Measurements from ENCODE around the gene NF2.

The NF2 gene

GRCh38 chr22:29603358-29604075, at the start of gene NF2:
TSS of gene NF2 (plus strand) at chr22:29603633. CDS start at chr22:29603999, 366 bp downstream.
- TF ChIP-seq GATA2 (IDR thresholded peaks at IDR 0.05; ENCODE audit: low read depth, low read length) (no peak), GATA3 (IDR thresholded peaks at IDR 0.05; ENCODE audit: low read depth, low read length) (no peak)

GRCh38 chr22:29555065-29555644, 48.3 kb upstream of the NF2 start:
- TF ChIP-seq GATA2 (IDR thresholded peaks at IDR 0.05; ENCODE audit: low read depth, low read length), result no peak
- TF ChIP-seq GATA3 (IDR thresholded peaks at IDR 0.05; ENCODE audit: low read depth, low read length), result no peak

GRCh38 chr22:29559030-29559429, 44.4 kb upstream of the NF2 start:
- TF ChIP-seq GATA3 (IDR thresholded peaks at IDR 0.05; ENCODE audit: low read depth, low read length) (no peak), GATA2 (IDR thresholded peaks at IDR 0.05; ENCODE audit: low read depth, low read length) (no peak)

GRCh38 chr22:29559853-29560252, 43.6 kb upstream of the NF2 start:
- no peak for TF ChIP-seq GATA2 (IDR thresholded peaks at IDR 0.05; ENCODE audit: low read depth, low read length)
- no peak for TF ChIP-seq GATA3 (IDR thresholded peaks at IDR 0.05; ENCODE audit: low read depth, low read length)

GRCh38 chr22:29563652-29564460, 39.6 kb upstream of the NF2 start:
- TF ChIP-seq GATA3 (IDR thresholded peaks at IDR 0.05; ENCODE audit: low read depth, low read length) (no peak), GATA2 (IDR thresholded peaks at IDR 0.05; ENCODE audit: low read depth, low read length) (no peak)

- TF ChIP-seq GATA2 (IDR thresholded peaks at IDR 0.05; ENCODE audit: low read depth, low read length) (no peak), GATA3 (IDR thresholded peaks at IDR 0.05; ENCODE audit: low read depth, low read length) (no peak)
Measured at GRCh38 chr22:29567338-29567737, 36.1 kb upstream of the NF2 start.

GRCh38 chr22:29569011-29569678, 34.3 kb upstream of the NF2 start:
- TF ChIP-seq GATA2 (IDR thresholded peaks at IDR 0.05; ENCODE audit: low read depth, low read length) (no peak), GATA3 (IDR thresholded peaks at IDR 0.05; ENCODE audit: low read depth, low read length) (no peak)

GRCh38 chr22:29570456-29570855, 33.0 kb upstream of the NF2 start:
- TF ChIP-seq GATA2 (IDR thresholded peaks at IDR 0.05; ENCODE audit: low read depth, low read length) (no peak), GATA3 (IDR thresholded peaks at IDR 0.05; ENCODE audit: low read depth, low read length) (no peak)

- TF ChIP-seq GATA3 (IDR thresholded peaks at IDR 0.05; ENCODE audit: low read depth, low read length), result no peak
Measured at GRCh38 chr22:29570912-29571549, 32.4 kb upstream of the NF2 start.

GRCh38 chr22:29574762-29575450, 28.5 kb upstream of the NF2 start:
- no peak for TF ChIP-seq GATA2 (IDR thresholded peaks at IDR 0.05; ENCODE audit: low read depth, low read length)
- no peak for TF ChIP-seq GATA3 (IDR thresholded peaks at IDR 0.05; ENCODE audit: low read depth, low read length)

GRCh38 chr22:29578462-29579200, 24.8 kb upstream of the NF2 start:
- TF ChIP-seq GATA2 (IDR thresholded peaks at IDR 0.05; ENCODE audit: low read depth, low read length) (no peak), GATA3 (IDR thresholded peaks at IDR 0.05; ENCODE audit: low read depth, low read length) (no peak)

GRCh38 chr22:29580200-29580810, 23.1 kb upstream of the NF2 start:
- TF ChIP-seq GATA3 (IDR thresholded peaks at IDR 0.05; ENCODE audit: low read depth, low read length) (no peak), GATA2 (IDR thresholded peaks at IDR 0.05; ENCODE audit: low read depth, low read length) (no peak)
